GM18951 (cell line): ENCODE results near the gene ABCA1.

Experiments
- POLR2A ChIP-seq: IDR thresholded peaks from 4 replicates; pipeline ENCODE4 v1.6.1; 2011; ENCODE audit warnings: mild to moderate bottlenecking; ENCODE audit not compliant: insufficient read length, insufficient read depth; ENCODE audit errors: extremely low read depth
- in situ Hi-C: fragments of 300-500 bp; cut with MboI; formaldehyde crosslinking; loops from one replicate; pipeline ENCODE4 v1.12.0; 2022; ENCODE audit warnings: low sequenced_read_pairs, mixed read lengths, inconsistent platforms; ENCODE audit not compliant: unreplicated experiment

ABCA1 gene

GRCh38 chr9:104868303-104868686 lies 59.7 kb downstream of the ABCA1 start:
- no peak for TF ChIP-seq POLR2A
- in situ Hi-C loops: loop anchor here (10.0 to 25.0 kb wide), 2 partner anchors 294 to 547 kb away; no protein-coding TSS in a partner anchor

- in situ Hi-C loops: loop anchor here (10.0 to 25.0 kb wide), 2 partner anchors 296 to 549 kb away; no protein-coding TSS in a partner anchor
- no peak for TF ChIP-seq POLR2A
Measured at GRCh38 chr9:104866191-104866590, 61.8 kb downstream of the ABCA1 start.

GRCh38 chr9:104864675-104865104 lies 63.3 kb downstream of the ABCA1 start:
- no peak for TF ChIP-seq POLR2A
- in situ Hi-C loops: loop anchor here (10.0 to 25.0 kb wide), 2 partner anchors 298 to 550 kb away; no protein-coding TSS in a partner anchor

GRCh38 chr9:104863180-104863883 lies 64.6 kb downstream of the ABCA1 start:
- in situ Hi-C loops: loop anchor here (10.0 to 25.0 kb wide), 2 partner anchors 299 to 551 kb away; no protein-coding TSS in a partner anchor
- no peak for TF ChIP-seq POLR2A

GRCh38 chr9:104861397-104861796 lies 66.6 kb downstream of the ABCA1 start:
- no peak for TF ChIP-seq POLR2A
- in situ Hi-C loops: loop anchor here (10.0 to 25.0 kb wide), 2 partner anchors 301 to 553 kb away; no protein-coding TSS in a partner anchor

- in situ Hi-C loops: loop anchor here (10.0 to 25.0 kb wide), 2 partner anchors 302 to 555 kb away; no protein-coding TSS in a partner anchor
- no peak for TF ChIP-seq POLR2A
Measured at GRCh38 chr9:104860263-104860662, 67.7 kb downstream of the ABCA1 start.

- TF ChIP-seq POLR2A: no peak
- in situ Hi-C loops: loop anchor here (25.0 kb wide), 1 partner anchor 303 kb away; no protein-coding TSS in a partner anchor
Measured at GRCh38 chr9:104858846-104859245, 69.1 kb downstream of the ABCA1 start.

GRCh38 chr9:104858271-104858670 lies 69.7 kb downstream of the ABCA1 start:
- in situ Hi-C loops: loop anchor here (25.0 kb wide), 1 partner anchor 304 kb away; no protein-coding TSS in a partner anchor
- no peak for TF ChIP-seq POLR2A

- in situ Hi-C loops: loop anchor here (25.0 kb wide), 1 partner anchor 306 kb away; no protein-coding TSS in a partner anchor
- TF ChIP-seq POLR2A: no peak
Measured at GRCh38 chr9:104856413-104856941, 71.5 kb downstream of the ABCA1 start.

- no peak for TF ChIP-seq POLR2A
- in situ Hi-C loops: loop anchor here (25.0 kb wide), 1 partner anchor 306 kb away; no protein-coding TSS in a partner anchor
Measured at GRCh38 chr9:104855807-104856206, 72.1 kb downstream of the ABCA1 start.

- in situ Hi-C loops: loop anchor here (25.0 kb wide), 1 partner anchor 307 kb away; no protein-coding TSS in a partner anchor
Measured at GRCh38 chr9:104855258-104855657, 72.7 kb downstream of the ABCA1 start.

GRCh38 chr9:104854613-104855012 lies 73.3 kb downstream of the ABCA1 start:
- in situ Hi-C loops: loop anchor here (25.0 kb wide), 1 partner anchor 308 kb away; no protein-coding TSS in a partner anchor
- no peak for TF ChIP-seq POLR2A

GRCh38 chr9:104853683-104854082 lies 74.3 kb downstream of the ABCA1 start:
- TF ChIP-seq POLR2A: no peak
- in situ Hi-C loops: loop anchor here (25.0 kb wide), 1 partner anchor 309 kb away; no protein-coding TSS in a partner anchor
